SU-DHL-6 (cell line): Measurements from ENCODE around the gene GRIK2.

Experiments
- H2AFZ ChIP-seq: fragments of 200-600 bp; sonication (generic); 2 replicates; pipeline ENCODE4 v1.6.1; 2014; ENCODE audit warnings: low read depth, mild to moderate bottlenecking, moderate library complexity, mixed read lengths, antibody characterized with exemption, low read length; ENCODE audit not compliant: severe bottlenecking
- H3F3A ChIP-seq: fragments of 200-600 bp; shearing (Covaris generic); 2 replicates; pipeline ENCODE4 v1.6.0; 2016; ENCODE audit warnings: antibody characterized with exemption, mild to moderate bottlenecking; ENCODE audit not compliant: insufficient read depth
- H3K27ac ChIP-seq: fragments of 200-600 bp; sonication (generic); 2 replicates; pipeline ENCODE4 v1.5.1; 2016; ENCODE audit warnings: low read depth, mild to moderate bottlenecking, low read length, moderate library complexity, mixed read lengths
- H3K27me3 ChIP-seq: fragments of 200-600 bp; sonication (generic), shearing (Covaris generic); 2 replicates; pipeline ENCODE4 v1.6.0; 2014; ENCODE audit warnings: mild to moderate bottlenecking, low read length
- H3K36me3 ChIP-seq: fragments of 200-600 bp; sonication (generic); 2 replicates; pipeline ENCODE4 v1.6.1; 2014; ENCODE audit warnings: mild to moderate bottlenecking, low read length, mixed read lengths
- H3K4me2 ChIP-seq: fragments of 300-600, 200-600 bp; shearing (Covaris generic), sonication (generic); 2 replicates; pipeline ENCODE4 v1.6.0; 2014; ENCODE audit warnings: low read length, low read depth, mild to moderate bottlenecking; ENCODE audit not compliant: poor library complexity, severe bottlenecking
- H3K4me3 ChIP-seq: fragments of 200-600 bp; sonication (generic); 2 replicates; pipeline ENCODE4 v1.5.1; 2014; ENCODE audit warnings: antibody characterized with exemption, low read length, mild to moderate bottlenecking, mixed read lengths; ENCODE audit not compliant: insufficient read depth, poor library complexity, severe bottlenecking
- H3K79me2 ChIP-seq: fragments of 200-600 bp; sonication (generic); 2 replicates; pipeline ENCODE4 v1.6.1; 2014; ENCODE audit warnings: mild to moderate bottlenecking, low read length, moderate library complexity; ENCODE audit not compliant: insufficient read depth
- H3K9ac ChIP-seq: fragments of 200-600 bp; sonication (generic); 2 replicates; pipeline ENCODE4 v1.7.0; 2014; ENCODE audit warnings: mild to moderate bottlenecking, low read length
- H3K9me2 ChIP-seq: fragments of 200-600 bp; sonication (generic); replicated peaks from 2 replicates; pipeline ENCODE4 v1.6.1; 2014; ENCODE audit warnings: low read length; ENCODE audit not compliant: insufficient read depth
- H3K9me3 ChIP-seq: fragments of 200-600 bp; sonication (generic); 2 replicates; pipeline ENCODE4 v1.6.1; 2014; ENCODE audit warnings: low read length, mixed read lengths; ENCODE audit not compliant: insufficient read depth
- H4K20me1 ChIP-seq: fragments of 200-600 bp; sonication (generic); 2 replicates; pipeline ENCODE4 v1.6.1; 2014; ENCODE audit warnings: low read depth, mild to moderate bottlenecking, antibody characterized with exemption, low read length, moderate library complexity, mixed read lengths
- EZH2phosphoT487 ChIP-seq: fragments of 200-600 bp; sonication (generic), shearing (Covaris generic); conservative IDR thresholded peaks from 2 replicates; pipeline ENCODE4 v1.6.1; 2018; ENCODE audit warnings: mild to moderate bottlenecking, antibody characterized with exemption, low read length, moderate library complexity, mixed read lengths
- TF ChIP-seq, protein P1 (sequence below): fragments of 200-600 bp; sonication (generic); IDR thresholded peaks from one replicate; pipeline ENCODE4 v1.5.1; 2017; ENCODE audit warnings: antibody characterized with exemption, mild to moderate bottlenecking, low read length, moderate library complexity; ENCODE audit not compliant: insufficient read depth, poor library complexity, severe bottlenecking

GRIK2 gene

GRCh38 chr6:101705866-101706265, 312.4 kb downstream of the GRIK2 start:
- no peaks in the 10 kb centered on the region for H3F3A ChIP-seq
- no peaks in the 10 kb centered on the region for H4K20me1 ChIP-seq
- no peak for TF ChIP-seq EZH2phosphoT487
- TF ChIP-seq, protein P1, sequence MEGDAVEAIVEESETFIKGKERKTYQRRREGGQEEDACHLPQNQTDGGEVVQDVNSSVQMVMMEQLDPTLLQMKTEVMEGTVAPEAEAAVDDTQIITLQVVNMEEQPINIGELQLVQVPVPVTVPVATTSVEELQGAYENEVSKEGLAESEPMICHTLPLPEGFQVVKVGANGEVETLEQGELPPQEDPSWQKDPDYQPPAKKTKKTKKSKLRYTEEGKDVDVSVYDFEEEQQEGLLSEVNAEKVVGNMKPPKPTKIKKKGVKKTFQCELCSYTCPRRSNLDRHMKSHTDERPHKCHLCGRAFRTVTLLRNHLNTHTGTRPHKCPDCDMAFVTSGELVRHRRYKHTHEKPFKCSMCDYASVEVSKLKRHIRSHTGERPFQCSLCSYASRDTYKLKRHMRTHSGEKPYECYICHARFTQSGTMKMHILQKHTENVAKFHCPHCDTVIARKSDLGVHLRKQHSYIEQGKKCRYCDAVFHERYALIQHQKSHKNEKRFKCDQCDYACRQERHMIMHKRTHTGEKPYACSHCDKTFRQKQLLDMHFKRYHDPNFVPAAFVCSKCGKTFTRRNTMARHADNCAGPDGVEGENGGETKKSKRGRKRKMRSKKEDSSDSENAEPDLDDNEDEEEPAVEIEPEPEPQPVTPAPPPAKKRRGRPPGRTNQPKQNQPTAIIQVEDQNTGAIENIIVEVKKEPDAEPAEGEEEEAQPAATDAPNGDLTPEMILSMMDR, result no peak
- H3K79me2 ChIP-seq, result no peaks in the 10 kb centered on the region
- no peaks in the 10 kb centered on the region for H3K27me3 ChIP-seq
- H3K9me3 ChIP-seq, result no peaks in the 10 kb centered on the region
- no peak overlapping the region for H2AFZ ChIP-seq
- H3K4me3 ChIP-seq, result no peak overlapping the region
- H3K27ac ChIP-seq, result no peak overlapping the region
- no peaks in the 10 kb centered on the region for H3K36me3 ChIP-seq
- H3K9ac ChIP-seq, result no peak overlapping the region
- no peak overlapping the region for H3K4me2 ChIP-seq
- no peaks in the 10 kb centered on the region for H3K9me2 ChIP-seq

GRCh38 chr6:101706576-101706975, 313.1 kb downstream of the GRIK2 start:
- Histone ChIP-seq H3K27ac (no peak overlapping the region), H3K9me2 (no peaks in the 10 kb centered on the region)

GRCh38 chr6:101711518-101711917, 318.0 kb downstream of the GRIK2 start:
- no peaks in the 10 kb centered on the region for H4K20me1 ChIP-seq
- H3F3A ChIP-seq, result no peaks in the 10 kb centered on the region
- H3K36me3 ChIP-seq, result no peaks in the 10 kb centered on the region
- H3K27me3 ChIP-seq, result no peaks in the 10 kb centered on the region
- no peaks in the 10 kb centered on the region for H3K9me3 ChIP-seq
- H3K4me3 ChIP-seq, result no peak overlapping the region
- no peaks in the 10 kb centered on the region for H3K79me2 ChIP-seq
- no peak overlapping the region for H2AFZ ChIP-seq
- no peak overlapping the region for H3K27ac ChIP-seq
- H3K9me2 ChIP-seq, result no peaks in the 10 kb centered on the region
- no peak overlapping the region for H3K4me2 ChIP-seq
- TF ChIP-seq, protein P1, result no peak
- TF ChIP-seq EZH2phosphoT487, result no peak
- H3K9ac ChIP-seq, result no peak overlapping the region

More at GRCh38 chr6:101706576-101706975, 313.1 kb downstream of the GRIK2 start:
- no peak overlapping the region for H3K4me2 ChIP-seq
- no peak overlapping the region for H3K9ac ChIP-seq
- no peaks in the 10 kb centered on the region for H3K79me2 ChIP-seq
- no peak overlapping the region for H3K4me3 ChIP-seq
- H3K36me3 ChIP-seq, result no peaks in the 10 kb centered on the region
- H3F3A ChIP-seq, result no peaks in the 10 kb centered on the region
- H4K20me1 ChIP-seq, result no peaks in the 10 kb centered on the region
- no peak overlapping the region for H2AFZ ChIP-seq
- no peaks in the 10 kb centered on the region for H3K27me3 ChIP-seq
- H3K9me3 ChIP-seq, result no peaks in the 10 kb centered on the region
- TF ChIP-seq, protein P1, result no peak
- TF ChIP-seq EZH2phosphoT487, result no peak
